GM23338 (cell line): ENCODE results near the gene FYCO1. TPM values are rescaled to one million over a fixed set of nuclear protein-coding genes. Genes with fewer than 3 reads are reported as not detected.

Experiments
- ATAC-seq: fragments of 200-7000 bp; cut with Tn5 transposase; 3 replicates; pipeline ENCODE4 v1.9.1; 2020
- DNase-seq: peaks from one replicate; pipeline ENCODE4 v3.0.0-alpha.2; 2015; ENCODE audit warnings: low spot score
- H2AFZ ChIP-seq: fragments of 200-600 bp; sonication (generic); 2 replicates; pipeline ENCODE4 v1.8.0; 2016; ENCODE audit warnings: antibody characterized with exemption, mild to moderate bottlenecking, moderate library complexity
- H3F3A ChIP-seq: fragments of 200-600 bp; sonication (generic); replicated peaks from 2 replicates; pipeline ENCODE4 v1.8.0; 2017; ENCODE audit warnings: antibody characterized with exemption, mixed run types, low read depth
- H3K27ac ChIP-seq: fragments of 200-600 bp; sonication (generic); 2 replicates; pipeline ENCODE4 v1.6.1; 2016; ENCODE audit warnings: low read depth
- H3K27me3 ChIP-seq: fragments of 200-600 bp; sonication (generic); 2 replicates; pipeline ENCODE4 v1.8.0; 2016; ENCODE audit warnings: mild to moderate bottlenecking, mixed run types, moderate library complexity; ENCODE audit not compliant: insufficient read depth
- H3K36me3 ChIP-seq: fragments of 200-600 bp; sonication (generic); 2 replicates; pipeline ENCODE4 v1.8.0; 2016; ENCODE audit warnings: mild to moderate bottlenecking; ENCODE audit not compliant: insufficient read depth
- H3K4me1 ChIP-seq: fragments of 200-600 bp; sonication (generic); 2 replicates; pipeline ENCODE4 v1.8.0; 2016; ENCODE audit warnings: mild to moderate bottlenecking, moderate library complexity; ENCODE audit not compliant: insufficient read depth
- H3K4me2 ChIP-seq: fragments of 200-600 bp; sonication (generic); 2 replicates; pipeline ENCODE4 v1.7.1; 2017; ENCODE audit warnings: mixed run types
- H3K4me3 ChIP-seq: fragments of 200-600 bp; sonication (generic); 2 replicates; pipeline ENCODE4 v1.6.1; 2016; ENCODE audit warnings: mixed run types
- H3K79me2 ChIP-seq: fragments of 200-600 bp; sonication (generic); replicated peaks from 2 replicates; pipeline ENCODE4 v1.8.0; 2017; ENCODE audit warnings: mild to moderate bottlenecking; ENCODE audit not compliant: insufficient read depth
- H3K9me2 ChIP-seq: fragments of 200-600 bp; sonication (generic); 2 replicates; pipeline ENCODE4 v1.8.0; 2017; ENCODE audit not compliant: insufficient read depth
- H4K20me1 ChIP-seq: fragments of 200-600 bp; sonication (generic); replicated peaks from 2 replicates; pipeline ENCODE4 v1.8.0; 2017; ENCODE audit warnings: mild to moderate bottlenecking; ENCODE audit not compliant: insufficient read depth
- H3K27ac Mint-ChIP-seq: 2 replicates; pipeline ENCODE4 v1.8.0; 2020; ENCODE audit warnings: inconsistent platforms, mild to moderate bottlenecking, moderate library complexity, mixed read lengths
- H3K27me3 Mint-ChIP-seq: 3 replicates; pipeline ENCODE4 v1.8.0; 2022; ENCODE audit warnings: low read depth, mild to moderate bottlenecking, moderate library complexity, mixed read lengths, inconsistent platforms; ENCODE audit not compliant: insufficient read depth, poor library complexity
- H3K36me3 Mint-ChIP-seq: 3 replicates; pipeline ENCODE4 v1.8.0; 2021; ENCODE audit warnings: low read depth, mild to moderate bottlenecking, inconsistent platforms, moderate library complexity, mixed read lengths
- H3K4me1 Mint-ChIP-seq: 3 replicates; pipeline ENCODE4 v1.8.0; 2020; ENCODE audit warnings: mild to moderate bottlenecking, inconsistent platforms, mixed read lengths
- H3K4me3 Mint-ChIP-seq: 3 replicates; pipeline ENCODE4 v1.8.0; 2021; ENCODE audit warnings: moderate library complexity, mild to moderate bottlenecking, inconsistent platforms, mixed read lengths
- H3K9me3 Mint-ChIP-seq: 3 replicates; pipeline ENCODE4 v1.8.0; 2020; ENCODE audit warnings: moderate library complexity, mild to moderate bottlenecking, inconsistent platforms, mixed read lengths
- EZH2 ChIP-seq: fragments of 200-600 bp; sonication (generic); IDR thresholded peaks from one replicate; pipeline ENCODE4 v1.8.0; 2017; ENCODE audit warnings: antibody characterized with exemption, mild to moderate bottlenecking, low read depth; ENCODE audit not compliant: unreplicated experiment
- EZH2phosphoT487 ChIP-seq: fragments of 200-600 bp; sonication (generic); IDR thresholded peaks from one replicate; pipeline ENCODE4 v1.8.1; 2018; ENCODE audit warnings: antibody characterized with exemption; ENCODE audit not compliant: unreplicated experiment
- JUNB ChIP-seq: IDR thresholded peaks from one replicate; pipeline ENCODE4 v1.6.1; 2016; ENCODE audit warnings: antibody characterized with exemption; ENCODE audit not compliant: unreplicated experiment
- ZNF331 ChIP-seq: fragments of 250-450 bp; sonication (Bioruptor Pico); IDR thresholded peaks from 2 replicates; pipeline ENCODE4 v1.5.0; 2020; ENCODE audit warnings: low read depth, mild to moderate bottlenecking, moderate library complexity
- polyA plus RNA-seq: library from polyadenylated mRNA; unstranded; fragments of >200 nt; fragmentation: Nextera tagmentation; extraction: Ambion mirVana; gene quantifications from 2 replicates; pipeline ENCODE4 v1.2.1, GENCODE V29; 2016
- total RNA-seq: library from RNA; depleted of rRNA; stranded (reverse); fragments of >200 nt; shearing (Covaris generic); gene quantifications from 2 replicates; pipeline ENCODE4 v1.2.3, GENCODE V29; 2014
- TF ChIP-seq, protein P1 (sequence below): fragments of 250-450 bp; sonication (Bioruptor Pico); IDR thresholded peaks from 2 replicates; pipeline ENCODE4 v1.5.0; 2020; ENCODE audit warnings: mild to moderate bottlenecking, moderate library complexity
- TF ChIP-seq, protein P2 (sequence below): IDR thresholded peaks from one replicate; pipeline ENCODE4 v1.6.1; 2018; ENCODE audit warnings: antibody characterized with exemption; ENCODE audit not compliant: unreplicated experiment

The FYCO1 gene
- total and polyA plus RNA-seq, 2 experiments from 2014 or later = 4.5 to 17.2 TPM

DNA sequence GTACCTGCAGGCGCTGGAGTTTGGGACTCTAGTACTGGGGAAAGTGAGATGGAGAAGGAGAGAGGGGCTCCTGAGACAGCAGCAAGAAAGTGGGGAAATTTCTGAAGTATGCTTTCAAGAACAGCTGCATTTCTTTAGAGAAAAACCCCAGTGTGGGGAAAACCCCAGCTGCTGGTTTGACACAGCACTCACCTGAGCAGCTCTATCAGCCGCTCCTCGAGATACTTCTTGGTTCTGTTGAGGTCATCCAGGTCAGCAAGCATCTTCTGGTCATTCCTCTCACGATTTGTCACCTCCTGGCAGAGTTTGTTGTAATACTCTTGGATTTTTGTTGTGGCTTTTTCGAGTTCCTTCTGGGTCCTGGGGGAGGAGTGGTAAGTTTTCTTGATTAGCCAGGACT lies 33.6 kb downstream of the FYCO1 start:
- no peaks in the 10 kb centered on the region for H3K27me3 ChIP-seq
- no peaks in the 10 kb centered on the region for H3K4me1 ChIP-seq
- H2AFZ ChIP-seq = no peak overlapping the region
- no peak overlapping the region for H3K27ac ChIP-seq
- no peak overlapping the region for H3K4me3 ChIP-seq
- Mint-ChIP-seq H3K9me3 (no peaks in the 10 kb centered on the region), H3K27ac (no peak overlapping the region), H3K27me3 (no peaks in the 10 kb centered on the region), H3K4me3 (no peak overlapping the region), H3K4me1 (no peaks in the 10 kb centered on the region), H3K36me3 (peaks cover 71% of the 10 kb centered on the region)
- no peaks in the 10 kb centered on the region for H3F3A ChIP-seq
- no peaks in the 10 kb centered on the region for H3K9me2 ChIP-seq
- no peaks in the 10 kb centered on the region; the same call in 1 of the 2 replicates for H4K20me1 ChIP-seq
- H3K4me2 ChIP-seq = no peak overlapping the region
- no peaks in the 10 kb centered on the region for H3K79me2 ChIP-seq
- DNase-seq = no peak
- H3K36me3 ChIP-seq = peaks cover 50% of the 10 kb centered on the region
- TF ChIP-seq EZH2phosphoT487 = no peak
- TF ChIP-seq, protein P1, sequence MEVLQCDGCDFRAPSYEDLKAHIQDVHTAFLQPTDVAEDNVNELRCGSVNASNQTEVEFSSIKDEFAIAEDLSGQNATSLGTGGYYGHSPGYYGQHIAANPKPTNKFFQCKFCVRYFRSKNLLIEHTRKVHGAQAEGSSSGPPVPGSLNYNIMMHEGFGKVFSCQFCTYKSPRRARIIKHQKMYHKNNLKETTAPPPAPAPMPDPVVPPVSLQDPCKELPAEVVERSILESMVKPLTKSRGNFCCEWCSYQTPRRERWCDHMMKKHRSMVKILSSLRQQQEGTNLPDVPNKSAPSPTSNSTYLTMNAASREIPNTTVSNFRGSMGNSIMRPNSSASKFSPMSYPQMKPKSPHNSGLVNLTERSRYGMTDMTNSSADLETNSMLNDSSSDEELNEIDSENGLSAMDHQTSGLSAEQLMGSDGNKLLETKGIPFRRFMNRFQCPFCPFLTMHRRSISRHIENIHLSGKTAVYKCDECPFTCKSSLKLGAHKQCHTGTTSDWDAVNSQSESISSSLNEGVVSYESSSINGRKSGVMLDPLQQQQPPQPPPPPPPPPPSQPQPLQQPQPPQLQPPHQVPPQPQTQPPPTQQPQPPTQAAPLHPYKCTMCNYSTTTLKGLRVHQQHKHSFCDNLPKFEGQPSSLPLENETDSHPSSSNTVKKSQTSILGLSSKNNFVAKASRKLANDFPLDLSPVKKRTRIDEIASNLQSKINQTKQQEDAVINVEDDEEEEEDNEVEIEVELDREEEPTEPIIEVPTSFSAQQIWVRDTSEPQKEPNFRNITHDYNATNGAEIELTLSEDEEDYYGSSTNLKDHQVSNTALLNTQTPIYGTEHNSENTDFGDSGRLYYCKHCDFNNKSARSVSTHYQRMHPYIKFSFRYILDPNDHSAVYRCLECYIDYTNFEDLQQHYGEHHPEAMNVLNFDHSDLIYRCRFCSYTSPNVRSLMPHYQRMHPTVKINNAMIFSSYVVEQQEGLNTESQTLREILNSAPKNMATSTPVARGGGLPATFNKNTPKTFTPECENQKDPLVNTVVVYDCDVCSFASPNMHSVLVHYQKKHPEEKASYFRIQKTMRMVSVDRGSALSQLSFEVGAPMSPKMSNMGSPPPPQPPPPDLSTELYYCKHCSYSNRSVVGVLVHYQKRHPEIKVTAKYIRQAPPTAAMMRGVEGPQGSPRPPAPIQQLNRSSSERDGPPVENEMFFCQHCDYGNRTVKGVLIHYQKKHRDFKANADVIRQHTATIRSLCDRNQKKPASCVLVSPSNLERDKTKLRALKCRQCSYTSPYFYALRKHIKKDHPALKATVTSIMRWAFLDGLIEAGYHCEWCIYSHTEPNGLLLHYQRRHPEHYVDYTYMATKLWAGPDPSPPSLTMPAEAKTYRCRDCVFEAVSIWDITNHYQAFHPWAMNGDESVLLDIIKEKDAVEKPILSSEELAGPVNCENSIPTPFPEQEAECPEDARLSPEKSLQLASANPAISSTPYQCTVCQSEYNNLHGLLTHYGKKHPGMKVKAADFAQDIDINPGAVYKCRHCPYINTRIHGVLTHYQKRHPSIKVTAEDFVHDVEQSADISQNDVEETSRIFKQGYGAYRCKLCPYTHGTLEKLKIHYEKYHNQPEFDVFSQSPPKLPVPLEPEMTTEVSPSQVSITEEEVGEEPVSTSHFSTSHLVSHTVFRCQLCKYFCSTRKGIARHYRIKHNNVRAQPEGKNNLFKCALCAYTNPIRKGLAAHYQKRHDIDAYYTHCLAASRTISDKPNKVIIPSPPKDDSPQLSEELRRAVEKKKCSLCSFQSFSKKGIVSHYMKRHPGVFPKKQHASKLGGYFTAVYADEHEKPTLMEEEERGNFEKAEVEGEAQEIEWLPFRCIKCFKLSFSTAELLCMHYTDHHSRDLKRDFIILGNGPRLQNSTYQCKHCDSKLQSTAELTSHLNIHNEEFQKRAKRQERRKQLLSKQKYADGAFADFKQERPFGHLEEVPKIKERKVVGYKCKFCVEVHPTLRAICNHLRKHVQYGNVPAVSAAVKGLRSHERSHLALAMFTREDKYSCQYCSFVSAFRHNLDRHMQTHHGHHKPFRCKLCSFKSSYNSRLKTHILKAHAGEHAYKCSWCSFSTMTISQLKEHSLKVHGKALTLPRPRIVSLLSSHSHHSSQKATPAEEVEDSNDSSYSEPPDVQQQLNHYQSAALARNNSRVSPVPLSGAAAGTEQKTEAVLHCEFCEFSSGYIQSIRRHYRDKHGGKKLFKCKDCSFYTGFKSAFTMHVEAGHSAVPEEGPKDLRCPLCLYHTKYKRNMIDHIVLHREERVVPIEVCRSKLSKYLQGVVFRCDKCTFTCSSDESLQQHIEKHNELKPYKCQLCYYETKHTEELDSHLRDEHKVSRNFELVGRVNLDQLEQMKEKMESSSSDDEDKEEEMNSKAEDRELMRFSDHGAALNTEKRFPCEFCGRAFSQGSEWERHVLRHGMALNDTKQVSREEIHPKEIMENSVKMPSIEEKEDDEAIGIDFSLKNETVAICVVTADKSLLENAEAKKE (CRISPR knock-in tag) = no peak
- TF ChIP-seq ZNF331 (CRISPR knock-in tag) = no peak
- TF ChIP-seq, protein P2, sequence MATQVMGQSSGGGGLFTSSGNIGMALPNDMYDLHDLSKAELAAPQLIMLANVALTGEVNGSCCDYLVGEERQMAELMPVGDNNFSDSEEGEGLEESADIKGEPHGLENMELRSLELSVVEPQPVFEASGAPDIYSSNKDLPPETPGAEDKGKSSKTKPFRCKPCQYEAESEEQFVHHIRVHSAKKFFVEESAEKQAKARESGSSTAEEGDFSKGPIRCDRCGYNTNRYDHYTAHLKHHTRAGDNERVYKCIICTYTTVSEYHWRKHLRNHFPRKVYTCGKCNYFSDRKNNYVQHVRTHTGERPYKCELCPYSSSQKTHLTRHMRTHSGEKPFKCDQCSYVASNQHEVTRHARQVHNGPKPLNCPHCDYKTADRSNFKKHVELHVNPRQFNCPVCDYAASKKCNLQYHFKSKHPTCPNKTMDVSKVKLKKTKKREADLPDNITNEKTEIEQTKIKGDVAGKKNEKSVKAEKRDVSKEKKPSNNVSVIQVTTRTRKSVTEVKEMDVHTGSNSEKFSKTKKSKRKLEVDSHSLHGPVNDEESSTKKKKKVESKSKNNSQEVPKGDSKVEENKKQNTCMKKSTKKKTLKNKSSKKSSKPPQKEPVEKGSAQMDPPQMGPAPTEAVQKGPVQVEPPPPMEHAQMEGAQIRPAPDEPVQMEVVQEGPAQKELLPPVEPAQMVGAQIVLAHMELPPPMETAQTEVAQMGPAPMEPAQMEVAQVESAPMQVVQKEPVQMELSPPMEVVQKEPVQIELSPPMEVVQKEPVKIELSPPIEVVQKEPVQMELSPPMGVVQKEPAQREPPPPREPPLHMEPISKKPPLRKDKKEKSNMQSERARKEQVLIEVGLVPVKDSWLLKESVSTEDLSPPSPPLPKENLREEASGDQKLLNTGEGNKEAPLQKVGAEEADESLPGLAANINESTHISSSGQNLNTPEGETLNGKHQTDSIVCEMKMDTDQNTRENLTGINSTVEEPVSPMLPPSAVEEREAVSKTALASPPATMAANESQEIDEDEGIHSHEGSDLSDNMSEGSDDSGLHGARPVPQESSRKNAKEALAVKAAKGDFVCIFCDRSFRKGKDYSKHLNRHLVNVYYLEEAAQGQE = no peak
- no peak for TF ChIP-seq EZH2
- no peak for TF ChIP-seq JUNB
- ATAC-seq = no peak
